ENCODE measurements around the gene SLC26A1. TPM values are rescaled to one million over a fixed set of nuclear protein-coding genes. Genes with fewer than 3 reads are reported as not detected.
A peak's percentile ranks its signal among the peaks of the same experiment; 100 is the strongest.

SLC26A1 gene
- polyA plus RNA-seq, 1 donor (not counting 4 experiments of a cell fraction or from before 2014, with no cell fraction given): not detected

DNA sequence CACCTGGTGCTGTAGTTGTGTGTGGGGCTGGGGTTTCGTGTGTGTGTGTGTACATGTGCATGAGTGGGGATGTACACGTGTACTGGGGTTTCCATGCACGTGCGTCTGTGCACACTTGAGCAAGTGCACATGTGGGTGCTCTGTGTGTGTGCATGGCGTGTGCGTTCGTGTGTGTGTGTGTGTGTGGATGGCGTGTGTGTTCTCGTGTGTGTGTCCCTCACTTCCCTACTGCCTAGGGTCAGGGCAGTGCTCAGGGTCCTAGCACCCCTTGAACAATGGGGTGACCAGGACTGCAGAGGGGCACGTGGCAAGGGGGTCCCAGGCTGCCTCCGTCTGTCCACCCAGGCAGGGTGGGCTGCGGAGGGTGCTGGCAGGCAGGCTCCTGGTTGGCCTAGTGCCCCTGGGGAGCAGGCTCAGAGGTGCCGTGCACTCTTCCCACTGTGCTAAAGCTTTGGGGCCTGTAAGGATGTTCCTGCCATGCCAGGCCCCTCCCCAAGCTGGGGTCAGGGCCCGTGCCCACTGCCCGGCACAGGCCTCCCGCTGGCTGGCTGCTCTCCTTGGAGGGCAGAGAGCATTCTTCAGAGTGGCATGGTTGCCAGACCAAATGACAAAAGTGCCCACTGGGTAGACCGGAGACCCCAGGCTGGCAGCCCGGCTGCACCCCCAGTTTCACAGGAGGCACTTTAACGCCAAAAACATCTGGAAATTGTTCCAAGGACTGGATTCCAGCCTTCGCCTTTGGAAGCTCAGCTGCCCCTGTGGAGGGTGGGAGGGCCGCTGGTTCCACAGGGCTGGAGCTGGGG, 47.3 kb upstream of the SLC26A1 start:
- Histone ChIP-seq H3K27ac (ENCODE audit: control insufficient read depth, insufficient read depth, low read length) (no peak overlapping the region), H3K4me3 (ENCODE audit: control insufficient read depth in 2 of 3, extremely low read depth in 1 of 3, insufficient read depth in 2 of 3, low read depth in 1 of 3, low read length in 3 of 3) (no peak overlapping the region), H3K9ac (ENCODE audit: control insufficient read depth, extremely low read depth, insufficient read depth, low read length) (no peak overlapping the region), H3K4me2 (ENCODE audit: control insufficient read depth, extremely low read depth, insufficient read depth, low read depth, low read length) (no peak overlapping the region), H3K9me1 (ENCODE audit: control insufficient read depth, extremely low read depth, insufficient read depth, low read length) (no peaks in the 10 kb centered on the region), H3K79me2 (ENCODE audit: control insufficient read depth, insufficient read depth, low read length) (no peaks in the 10 kb centered on the region), H2AFZ (ENCODE audit: control insufficient read depth, low read length) (no peak overlapping the region), H3K9me3 (ENCODE audit: control insufficient read depth, low read depth, low read length) (no peaks in the 10 kb centered on the region), H3K27me3 (ENCODE audit: control insufficient read depth, extremely low read depth, insufficient read depth, low read length) (peaks cover 16% of the 10 kb centered on the region), H3K4me1 (ENCODE audit: control insufficient read depth, extremely low read depth, insufficient read depth, low read length) (peaks cover 32% of the 10 kb centered on the region), H3K36me3 (ENCODE audit: control insufficient read depth in 2 of 2, extremely low read depth in 1 of 2, insufficient read depth in 2 of 2, low read length in 2 of 2) (no peaks in the 10 kb centered on the region), H4K20me1 (ENCODE audit: control insufficient read depth, extremely low read depth, insufficient read depth, low read length) (no peaks in the 10 kb centered on the region)
- TF ChIP-seq, protein P1, sequence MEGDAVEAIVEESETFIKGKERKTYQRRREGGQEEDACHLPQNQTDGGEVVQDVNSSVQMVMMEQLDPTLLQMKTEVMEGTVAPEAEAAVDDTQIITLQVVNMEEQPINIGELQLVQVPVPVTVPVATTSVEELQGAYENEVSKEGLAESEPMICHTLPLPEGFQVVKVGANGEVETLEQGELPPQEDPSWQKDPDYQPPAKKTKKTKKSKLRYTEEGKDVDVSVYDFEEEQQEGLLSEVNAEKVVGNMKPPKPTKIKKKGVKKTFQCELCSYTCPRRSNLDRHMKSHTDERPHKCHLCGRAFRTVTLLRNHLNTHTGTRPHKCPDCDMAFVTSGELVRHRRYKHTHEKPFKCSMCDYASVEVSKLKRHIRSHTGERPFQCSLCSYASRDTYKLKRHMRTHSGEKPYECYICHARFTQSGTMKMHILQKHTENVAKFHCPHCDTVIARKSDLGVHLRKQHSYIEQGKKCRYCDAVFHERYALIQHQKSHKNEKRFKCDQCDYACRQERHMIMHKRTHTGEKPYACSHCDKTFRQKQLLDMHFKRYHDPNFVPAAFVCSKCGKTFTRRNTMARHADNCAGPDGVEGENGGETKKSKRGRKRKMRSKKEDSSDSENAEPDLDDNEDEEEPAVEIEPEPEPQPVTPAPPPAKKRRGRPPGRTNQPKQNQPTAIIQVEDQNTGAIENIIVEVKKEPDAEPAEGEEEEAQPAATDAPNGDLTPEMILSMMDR (optimal IDR thresholded peaks at IDR 0.05 in 1 of 3, IDR thresholded peaks at IDR 0.05 in 1 of 3, conservative IDR thresholded peaks at IDR 0.05 in 1 of 3; ENCODE audit: extremely low read depth in 1 of 3, insufficient read depth in 2 of 3, low read length in 3 of 3): no peak
- TF ChIP-seq EZH2 (IDR thresholded peaks at IDR 0.05; ENCODE audit: low read length): no peak
- FAIRE-seq: no peak
- no peak for DNase-seq (ENCODE audit: low read depth, low spot score)
- dilution Hi-C loops (cut with MboI; ENCODE audit: extremely low pct_ligation_motif_present, low sequenced_read_pairs): no loop called here

DNA sequence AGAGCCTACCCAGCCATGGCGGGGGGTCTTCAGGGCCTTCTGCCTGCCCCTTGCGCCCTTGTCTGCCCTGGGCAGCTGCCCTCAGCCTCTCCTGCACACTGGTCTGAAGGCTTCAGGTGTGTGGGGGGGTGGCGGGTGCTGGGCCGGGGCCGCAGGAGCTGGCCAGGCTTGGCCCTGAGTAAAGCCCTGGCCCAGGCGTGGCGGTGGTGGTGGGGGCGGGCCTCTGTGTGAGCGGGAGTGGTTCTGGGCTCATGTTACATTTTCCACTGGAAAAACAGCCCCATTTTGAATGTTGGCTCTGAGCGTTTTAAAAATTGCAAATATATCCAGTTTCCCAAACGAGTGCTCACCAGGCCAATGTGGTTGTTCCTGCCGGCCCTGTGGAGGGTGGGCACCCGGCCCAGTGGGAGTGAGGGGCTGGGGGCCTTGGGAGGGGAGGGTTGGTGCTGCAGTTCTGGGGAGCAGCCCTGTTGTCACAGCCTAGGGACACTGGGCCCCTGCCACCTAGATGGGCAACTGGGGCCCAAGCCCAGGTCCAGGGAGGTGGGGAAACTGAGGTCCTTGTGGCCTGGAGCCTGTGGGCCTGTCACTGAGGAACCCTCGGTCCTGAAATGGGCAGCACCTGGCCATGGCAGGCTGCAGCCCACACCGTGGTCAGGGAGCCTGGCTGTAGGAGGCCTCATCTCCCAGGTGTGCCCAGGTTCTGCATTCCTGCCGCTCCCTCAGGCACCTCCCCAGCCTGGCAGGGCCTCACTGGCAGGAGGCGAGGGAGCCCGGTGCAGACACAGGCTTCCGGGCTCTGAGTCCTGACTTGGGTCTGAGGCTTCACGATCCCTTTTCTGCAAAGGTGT, 46.5 kb upstream of the SLC26A1 start:
- H4K20me1 ChIP-seq (ENCODE audit: control insufficient read depth, extremely low read depth, insufficient read depth, low read length): no peaks in the 10 kb centered on the region
- H3K9ac ChIP-seq (ENCODE audit: control insufficient read depth, extremely low read depth, insufficient read depth, low read length): no peak overlapping the region
- TF ChIP-seq, protein P1 (optimal IDR thresholded peaks at IDR 0.05 in 1 of 3, IDR thresholded peaks at IDR 0.05 in 1 of 3, conservative IDR thresholded peaks at IDR 0.05 in 1 of 3; ENCODE audit: extremely low read depth in 1 of 3, insufficient read depth in 2 of 3, low read length in 3 of 3): no peak
- no peak for TF ChIP-seq EZH2 (IDR thresholded peaks at IDR 0.05; ENCODE audit: low read length)
- no peak overlapping the region for H3K4me2 ChIP-seq (ENCODE audit: control insufficient read depth, extremely low read depth, insufficient read depth, low read depth, low read length)
- no peaks in the 10 kb centered on the region for H3K9me1 ChIP-seq (ENCODE audit: control insufficient read depth, extremely low read depth, insufficient read depth, low read length)
- H2AFZ ChIP-seq (ENCODE audit: control insufficient read depth, low read length): peak overlapping the region; percentile 28
- no peak overlapping the region for H3K4me3 ChIP-seq (ENCODE audit: control insufficient read depth in 2 of 3, extremely low read depth in 1 of 3, insufficient read depth in 2 of 3, low read depth in 1 of 3, low read length in 3 of 3)
- H3K4me1 ChIP-seq (ENCODE audit: control insufficient read depth, extremely low read depth, insufficient read depth, low read length): peaks cover 32% of the 10 kb centered on the region
- H3K9me3 ChIP-seq (ENCODE audit: control insufficient read depth, low read depth, low read length): no peaks in the 10 kb centered on the region
- dilution Hi-C loops (cut with MboI; ENCODE audit: extremely low pct_ligation_motif_present, low sequenced_read_pairs): no loop called here
- FAIRE-seq (no peak), DNase-seq (ENCODE audit: low read depth, low spot score) (no peak)
- H3K27me3 ChIP-seq (ENCODE audit: control insufficient read depth, extremely low read depth, insufficient read depth, low read length): peaks cover 8% of the 10 kb centered on the region
- no peak overlapping the region for H3K27ac ChIP-seq (ENCODE audit: control insufficient read depth, insufficient read depth, low read length)
- H3K79me2 ChIP-seq (ENCODE audit: control insufficient read depth, insufficient read depth, low read length): no peaks in the 10 kb centered on the region
- H3K36me3 ChIP-seq (ENCODE audit: control insufficient read depth in 2 of 2, extremely low read depth in 1 of 2, insufficient read depth in 2 of 2, low read length in 2 of 2): no peaks in the 10 kb centered on the region
